Fibroblast of lung (primary cell): ENCODE results near the gene HMOX1.

Experiments used
- CTCF ChIP-seq, 2 donors: IDR thresholded peaks in 1 of 2; conservative IDR thresholded peaks in 1 of 2; 1 replicate in 1 of 2; 2 replicates in 1 of 2; pipeline ENCODE4 v1.5.1; 2011 to 2012; ENCODE audit warnings: low read length in 2 of 2, control low read depth in 1 of 2, inconsistent platforms in 1 of 2, low read depth in 1 of 2, mild to moderate bottlenecking in 1 of 2
- EZH2 ChIP-seq: IDR thresholded peaks from 2 replicates; pipeline ENCODE4 v1.5.1; 2012; ENCODE audit warnings: low read length, control low read depth, mild to moderate bottlenecking; ENCODE audit errors: missing control alignments

- TF ChIP-seq EZH2 (no peak), CTCF (conservative IDR thresholded peaks at IDR 0.05 in 1 of 2, IDR thresholded peaks at IDR 0.05 in 1 of 2; ENCODE audit: low read depth in 1 of 2, low read length in 2 of 2) (no peak)
These were observed 61.6 kb downstream of the HMOX1 start for GRCh38 chr22:35442471-35442870.
